Right lobe of liver (tissue), 6 donors: ENCODE data around the gene KRTAP1-3. TPM values are rescaled to one million over a fixed set of nuclear protein-coding genes. Genes with fewer than 3 reads are reported as not detected.

Source experiments
- ATAC-seq, 4 donors: fragments of 200-7000 bp; cut with Tn5 transposase; one replicate each; pipeline ENCODE4 v1.9.1; 2020; ENCODE audit warnings: mild to moderate bottlenecking in 4 of 4, moderate library complexity in 4 of 4
- DNase-seq, 3 donors: peaks; one replicate each; pipeline ENCODE4 v3.0.0-alpha.2; 2020
- H3K27ac ChIP-seq, 3 donors: fragments of 200-600 bp; one replicate each; pipeline ENCODE4 v1.8.0; 2022
- H3K27me3 ChIP-seq, 2 donors: fragments of 200-600 bp; one replicate each; pipeline ENCODE4 v1.8.0; 2022
- H3K36me3 ChIP-seq, 4 donors: fragments of 200-600 bp; sonication (generic) in 1 of 4; one replicate each; pipeline versions ENCODE4 v1.5.1 to v1.8.0; 2017 to 2022; ENCODE audit warnings: control low read depth in 1 of 4
- H3K4me1 ChIP-seq, 4 donors: fragments of 200-600 bp; sonication (generic) in 1 of 4; one replicate each; pipeline versions ENCODE4 v1.5.1 to v1.8.0; 2017 to 2022; ENCODE audit warnings: control low read depth in 1 of 4
- H3K4me3 ChIP-seq, 3 donors: fragments of 200-600 bp; one replicate each; pipeline ENCODE4 v1.8.0; 2022
- H3K9me3 ChIP-seq, 4 donors: fragments of 200-600 bp; sonication (generic) in 1 of 4; one replicate each; pipeline versions ENCODE4 v1.5.1 to v1.8.0; 2017 to 2022; ENCODE audit warnings: control low read depth in 1 of 4
- POLR2A ChIP-seq: fragments of 450-650 bp; IDR thresholded peaks from one replicate; pipeline ENCODE4 v1.6.1; 2017; ENCODE audit warnings: antibody characterized with exemption, mild to moderate bottlenecking
- WGBS: methylation state at CpG from one replicate; pipeline ENCODE4 v1.1.6; 2018; ENCODE audit warnings: low coverage, low lambda C conversion rate; ENCODE audit not compliant: insufficient coverage; ENCODE audit errors: missing lambda C conversion rate; 5-methylcytosine and 5-hydroxymethylcytosine counted together
- intact Hi-C, 2 donors: fragments of 100-400 bp; cut with DNase I; formaldehyde crosslinking; loops; one replicate each; pipeline versions ENCODE4 v1.11.2 to v1.14.1; 2022
- total RNA-seq, 6 experiments: library from RNA; depleted of rRNA in 2 of 6; stranded (reverse); fragments of >200 nt in 2 of 6; fragmentation: NEBNext Ultra II Directional in 3 of 6; extraction: Animal tissue kit (Norgen Biotek cat#: 25700) in 3 of 6; gene quantifications; one replicate each; pipeline versions ENCODE4 v1.1.0 to v1.2.4, GENCODE V29; 2016 to 2023
- TF ChIP-seq, protein P1 (sequence below), 4 donors: fragments of 200-600 bp in 3 of 4; fragments of 450-650 bp in 1 of 4; IDR thresholded peaks; one replicate each; pipeline versions ENCODE4 v1.5.1 to v1.8.0; 2016 to 2022; ENCODE audit warnings: antibody characterized with exemption in 4 of 4, mild to moderate bottlenecking in 2 of 4
- donor health status: DM: no; HTN: yes; CAD: no.
- donor health status: DM: no; HTN: no; CAD: no.
- donor health status: DM: no; HTN: no; CAD: no.
- donor health status: DM: no; HTN: yes; CAD: no.
- donor health status: DM: no; HTN: yes; CAD: no.

Gene KRTAP1-3
- total RNA-seq, 6 experiments from 2014 or later: not detected

- WGBS: 51% methylated on average over 2 of the region's 2 CpGs
- no peaks in the 10 kb centered on the region for H3K4me1 ChIP-seq
Measured at GRCh38 chr17:40997361-40997760, 37.3 kb downstream of the KRTAP1-3 start.

DNA sequence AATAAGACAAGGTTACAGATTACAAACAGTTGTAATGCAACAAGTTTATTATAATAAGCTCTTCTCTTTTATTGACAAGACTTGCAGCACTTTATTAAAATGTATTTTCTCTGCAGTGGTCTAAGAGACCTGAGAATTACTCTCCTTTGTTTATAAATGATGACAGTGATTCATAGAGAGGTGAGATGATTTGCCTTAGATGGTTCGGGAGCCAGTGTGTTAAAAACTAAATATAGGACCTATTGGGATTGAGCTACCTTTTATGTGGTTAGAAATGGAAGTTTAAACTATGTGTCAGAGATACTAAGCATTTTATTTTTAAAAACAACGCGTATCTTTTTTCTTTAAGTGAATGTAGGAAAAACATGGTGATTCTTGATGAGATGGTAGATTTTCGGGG, 37.8 kb downstream of the KRTAP1-3 start:
- no peak for DNase-seq
- no peaks in the 10 kb centered on the region for H3K4me1 ChIP-seq
- ATAC-seq: no peak
- H3K36me3 ChIP-seq: no peaks in the 10 kb centered on the region
- WGBS: 69% methylated on average over 4 of the region's 4 CpGs
- peaks cover 3 to 5% of the 10 kb centered on the region in 2 donors for H3K27me3 ChIP-seq
- no peaks in the 10 kb centered on the region for H3K9me3 ChIP-seq
- TF ChIP-seq, protein P1, sequence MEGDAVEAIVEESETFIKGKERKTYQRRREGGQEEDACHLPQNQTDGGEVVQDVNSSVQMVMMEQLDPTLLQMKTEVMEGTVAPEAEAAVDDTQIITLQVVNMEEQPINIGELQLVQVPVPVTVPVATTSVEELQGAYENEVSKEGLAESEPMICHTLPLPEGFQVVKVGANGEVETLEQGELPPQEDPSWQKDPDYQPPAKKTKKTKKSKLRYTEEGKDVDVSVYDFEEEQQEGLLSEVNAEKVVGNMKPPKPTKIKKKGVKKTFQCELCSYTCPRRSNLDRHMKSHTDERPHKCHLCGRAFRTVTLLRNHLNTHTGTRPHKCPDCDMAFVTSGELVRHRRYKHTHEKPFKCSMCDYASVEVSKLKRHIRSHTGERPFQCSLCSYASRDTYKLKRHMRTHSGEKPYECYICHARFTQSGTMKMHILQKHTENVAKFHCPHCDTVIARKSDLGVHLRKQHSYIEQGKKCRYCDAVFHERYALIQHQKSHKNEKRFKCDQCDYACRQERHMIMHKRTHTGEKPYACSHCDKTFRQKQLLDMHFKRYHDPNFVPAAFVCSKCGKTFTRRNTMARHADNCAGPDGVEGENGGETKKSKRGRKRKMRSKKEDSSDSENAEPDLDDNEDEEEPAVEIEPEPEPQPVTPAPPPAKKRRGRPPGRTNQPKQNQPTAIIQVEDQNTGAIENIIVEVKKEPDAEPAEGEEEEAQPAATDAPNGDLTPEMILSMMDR (IDR thresholded peaks at IDR 0.05): no peak
- no peak for TF ChIP-seq POLR2A
- H3K27ac ChIP-seq: no peak overlapping the region
- intact Hi-C loops: no loop called here
- no peak overlapping the region for H3K4me3 ChIP-seq

More at GRCh38 chr17:40997361-40997760, 37.3 kb downstream of the KRTAP1-3 start:
- Histone ChIP-seq H3K36me3 (no peaks in the 10 kb centered on the region), H3K27me3 (peaks cover 3 to 5% of the 10 kb centered on the region in 2 donors), H3K4me3 (no peak overlapping the region), H3K9me3 (no peaks in the 10 kb centered on the region), H3K27ac (no peak overlapping the region)
- ATAC-seq (no peak), DNase-seq (no peak)
- intact Hi-C loops: no loop called here
- TF ChIP-seq, protein P1 (IDR thresholded peaks at IDR 0.05): no peak
- no peak for TF ChIP-seq POLR2A

DNA sequence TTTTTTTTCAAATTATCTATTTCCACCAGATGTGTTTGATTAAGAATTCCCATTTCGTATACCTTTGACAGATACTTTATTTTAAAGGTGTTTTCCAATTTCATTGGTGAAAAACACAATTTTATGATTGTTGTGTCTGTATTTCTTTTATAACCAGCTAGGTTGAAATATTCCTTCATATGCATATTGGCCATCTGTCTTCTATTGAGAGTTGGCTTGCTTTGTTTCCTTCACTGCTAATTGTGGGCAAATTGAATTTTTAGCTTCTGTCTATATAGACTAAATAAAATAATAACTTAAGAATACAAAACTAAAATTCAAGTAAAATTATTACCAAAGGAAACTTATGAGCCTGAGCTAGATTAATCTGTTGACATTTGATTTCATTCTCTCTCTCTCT, 39.6 kb downstream of the KRTAP1-3 start:
- Histone ChIP-seq H3K9me3 (no peaks in the 10 kb centered on the region), H3K27ac (no peak overlapping the region), H3K27me3 (peaks cover 5 to 15% of the 10 kb centered on the region in 2 donors), H3K4me3 (no peak overlapping the region), H3K36me3 (no peaks in the 10 kb centered on the region), H3K4me1 (no peaks in the 10 kb centered on the region)
- intact Hi-C loops: no loop called here
- no peak for TF ChIP-seq POLR2A
- TF ChIP-seq, protein P1 (IDR thresholded peaks at IDR 0.05): no peak
- DNase-seq (no peak), ATAC-seq (no peak)
- WGBS: 8% methylated on average over 1 of the region's 1 CpG

DNA sequence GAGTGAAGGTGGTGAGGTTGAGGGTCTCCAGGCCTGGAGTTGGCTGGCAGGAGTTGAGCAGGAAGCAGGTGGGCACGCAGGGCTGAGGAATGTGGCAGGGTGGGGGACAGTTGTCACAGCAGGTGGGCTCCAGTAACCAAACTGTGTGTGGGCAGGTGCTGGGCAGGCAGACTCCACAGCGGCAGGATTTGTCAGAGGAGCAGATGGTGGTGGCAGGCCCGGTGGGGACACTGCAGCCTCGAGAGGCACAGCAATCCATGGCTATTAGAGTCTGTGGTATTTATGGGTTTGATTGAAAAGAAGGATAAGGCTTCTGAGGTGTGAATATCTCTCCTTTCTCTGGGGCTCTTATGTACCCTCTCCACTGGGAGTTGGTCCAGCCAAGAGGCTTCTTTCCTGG, 40.8 kb downstream of the KRTAP1-3 start, which contains the start of gene KRTAP3-3:
Gene KRTAP3-3, minus strand, starts transcription at position 326 of the 400 bp plus-strand sequence. Its CDS starts 67 bp downstream, at position 259.
- Histone ChIP-seq H3K36me3 (no peaks in the 10 kb centered on the region), H3K4me3 (no peak within 1 kb of the TSS), H3K4me1 (no peaks in the 10 kb centered on the region), H3K27ac (no peak within 1 kb of the TSS), H3K27me3 (peaks cover 5 to 15% of the 10 kb centered on the region in 2 donors), H3K9me3 (no peaks in the 10 kb centered on the region)
- ATAC-seq: no peak
- TF ChIP-seq POLR2A: no peak
- TF ChIP-seq, protein P1 (IDR thresholded peaks at IDR 0.05): no peak
- intact Hi-C loops: no loop called here
- WGBS: 0% methylated on average over 1 of the region's 4 CpGs
- no peak for DNase-seq

DNA sequence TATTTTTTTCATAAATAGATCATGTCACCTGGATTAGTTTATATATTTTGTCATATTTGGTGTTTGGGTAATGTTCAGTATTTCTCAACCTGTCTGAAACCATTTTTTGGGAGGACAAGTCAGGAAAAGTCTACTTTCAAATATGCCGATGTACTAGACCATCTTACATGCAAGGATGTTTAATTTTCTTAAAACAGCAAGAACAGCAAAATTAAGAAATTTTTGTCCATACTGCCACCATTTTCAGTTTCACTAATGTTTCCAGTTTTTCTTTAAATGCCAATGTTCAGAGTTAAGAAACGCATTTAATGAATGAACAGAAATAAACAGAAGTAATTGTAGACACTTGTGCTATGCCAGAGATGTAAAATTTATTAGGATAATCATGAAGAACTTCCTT, 41.6 kb downstream of the KRTAP1-3 start:
- Histone ChIP-seq H3K9me3 (no peaks in the 10 kb centered on the region), H3K4me1 (no peaks in the 10 kb centered on the region), H3K4me3 (no peak overlapping the region), H3K27ac (no peak overlapping the region), H3K27me3 (peaks cover 5 to 12% of the 10 kb centered on the region in 2 donors), H3K36me3 (no peaks in the 10 kb centered on the region)
- ATAC-seq: no peak
- intact Hi-C loops: no loop called here
- no peak for DNase-seq
- TF ChIP-seq, protein P1 (IDR thresholded peaks at IDR 0.05): no peak
- TF ChIP-seq POLR2A: no peak
- WGBS: 56% methylated on average over 2 of the region's 2 CpGs
